HG03439 (cell line): ENCODE measurements around the gene TRIM9.

Experiments used
- ATAC-seq: cut with Tn5 transposase; IDR thresholded peaks from one replicate; pipeline ENCODE4 v1.9.1; 2021; ENCODE audit warnings: mild to moderate bottlenecking, moderate library complexity; ENCODE audit not compliant: unreplicated experiment

Gene TRIM9

DNA sequence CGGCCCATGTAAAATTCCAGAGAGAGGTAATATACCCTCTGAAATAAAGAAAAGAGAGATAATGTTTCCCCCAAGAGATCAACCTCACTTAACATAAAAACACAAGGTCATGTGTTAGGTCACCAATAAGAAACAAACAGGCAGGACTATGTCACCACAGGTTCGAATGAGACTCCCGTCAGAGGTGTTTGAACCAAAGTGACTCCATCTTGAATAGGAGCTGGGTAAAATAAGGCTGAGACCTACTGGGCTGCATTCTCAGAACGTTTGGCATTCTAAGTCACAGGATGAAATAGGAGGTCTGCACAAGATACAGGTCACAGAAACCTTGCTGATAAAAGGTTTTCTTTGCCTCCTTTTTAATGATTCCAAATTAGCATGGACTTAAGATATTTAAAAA, 157.1 kb downstream of the TRIM9 start:
- no peak for ATAC-seq

GRCh38 chr14:50937325-50937724, 157.6 kb downstream of the TRIM9 start:
- no peak for ATAC-seq

DNA sequence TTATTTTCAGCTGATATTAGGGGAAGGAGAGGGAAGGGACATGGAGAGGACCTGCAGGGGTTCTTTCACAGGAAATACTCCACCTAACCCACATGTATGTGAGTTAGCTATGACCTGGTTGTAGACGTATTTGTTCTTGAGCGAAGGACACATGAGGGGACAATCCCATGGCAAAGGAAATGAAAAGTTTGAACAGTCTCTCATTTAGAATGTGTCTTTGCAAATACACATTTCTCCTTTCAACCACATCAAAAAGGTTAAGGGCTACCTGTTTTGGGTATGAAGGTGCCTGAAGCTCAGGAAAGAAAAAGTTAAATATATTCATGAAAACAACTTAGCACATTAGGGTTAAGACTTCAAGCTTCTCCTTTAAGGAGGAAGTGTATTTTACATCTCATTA, 158.0 kb downstream of the TRIM9 start:
- ATAC-seq = no peak

GRCh38 chr14:50936016-50936340, 158.9 kb downstream of the TRIM9 start:
- ATAC-seq = no peak

- ATAC-seq = no peak
Measured at GRCh38 chr14:50935126-50936015, 159.5 kb downstream of the TRIM9 start.

DNA sequence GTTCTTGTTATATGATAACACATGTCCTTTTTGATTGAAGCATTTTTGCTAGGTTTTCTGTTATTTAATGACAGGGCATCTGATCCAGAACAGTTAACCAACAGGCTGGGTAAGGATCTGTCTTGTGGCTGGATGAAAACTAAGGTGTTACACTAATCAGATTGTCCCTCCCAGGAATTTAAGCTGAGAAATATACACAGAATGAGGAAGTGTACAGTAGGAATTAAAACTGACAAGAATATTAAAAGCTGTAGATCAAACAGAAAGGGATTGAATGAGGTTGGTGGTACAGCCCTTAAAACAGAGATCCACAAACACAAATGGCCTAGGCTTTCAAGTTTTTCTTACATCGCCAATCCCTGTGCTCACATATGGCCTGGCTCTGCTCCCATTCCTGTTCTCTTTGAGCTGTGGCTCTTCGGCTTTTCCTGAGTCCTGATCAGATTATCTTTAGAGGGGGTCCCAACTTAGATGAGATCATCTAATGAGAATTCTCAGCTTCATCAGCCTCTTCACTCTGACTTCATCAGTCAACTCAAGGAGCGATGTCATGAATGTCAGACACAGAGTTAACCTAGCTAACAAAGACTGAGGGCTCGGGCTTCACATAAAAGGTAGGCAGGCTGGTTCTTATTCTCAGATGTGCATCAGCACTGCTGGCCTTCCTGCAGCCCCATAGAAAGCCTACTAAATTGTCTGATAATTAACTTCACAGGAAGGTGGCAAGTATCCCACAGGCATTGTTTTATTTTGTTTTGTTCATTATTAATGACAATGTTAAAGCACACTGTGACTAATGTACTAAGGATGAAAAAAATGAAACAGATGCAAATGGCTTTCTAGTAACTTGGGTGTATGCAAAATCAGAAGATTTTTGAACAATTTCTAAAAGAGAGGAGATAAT, 162.1 kb downstream of the TRIM9 start:
- no peak for ATAC-seq

GRCh38 chr14:50932156-50932555, 162.7 kb downstream of the TRIM9 start:
- no peak for ATAC-seq

DNA sequence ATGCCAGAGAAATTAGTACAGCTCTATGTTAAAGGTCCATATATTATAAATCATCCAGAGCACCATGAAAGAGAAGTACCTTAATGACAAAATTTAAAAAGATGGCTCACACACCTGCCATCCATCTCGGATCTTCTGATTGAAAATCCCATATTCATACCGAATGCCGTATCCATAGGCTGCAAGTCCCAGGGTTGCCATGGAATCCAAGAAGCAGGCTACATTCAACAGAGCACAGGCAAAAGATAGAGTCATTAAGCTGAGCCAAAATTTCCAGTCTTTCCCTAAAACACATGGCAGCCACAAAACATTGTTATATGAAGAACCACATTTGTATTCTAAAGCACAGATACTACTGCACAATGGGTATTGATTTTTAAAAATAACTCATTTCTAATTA, 163.3 kb downstream of the TRIM9 start:
- ATAC-seq = no peak

GRCh38 chr14:50929506-50929905, 165.4 kb downstream of the TRIM9 start:
- ATAC-seq = no peak

DNA sequence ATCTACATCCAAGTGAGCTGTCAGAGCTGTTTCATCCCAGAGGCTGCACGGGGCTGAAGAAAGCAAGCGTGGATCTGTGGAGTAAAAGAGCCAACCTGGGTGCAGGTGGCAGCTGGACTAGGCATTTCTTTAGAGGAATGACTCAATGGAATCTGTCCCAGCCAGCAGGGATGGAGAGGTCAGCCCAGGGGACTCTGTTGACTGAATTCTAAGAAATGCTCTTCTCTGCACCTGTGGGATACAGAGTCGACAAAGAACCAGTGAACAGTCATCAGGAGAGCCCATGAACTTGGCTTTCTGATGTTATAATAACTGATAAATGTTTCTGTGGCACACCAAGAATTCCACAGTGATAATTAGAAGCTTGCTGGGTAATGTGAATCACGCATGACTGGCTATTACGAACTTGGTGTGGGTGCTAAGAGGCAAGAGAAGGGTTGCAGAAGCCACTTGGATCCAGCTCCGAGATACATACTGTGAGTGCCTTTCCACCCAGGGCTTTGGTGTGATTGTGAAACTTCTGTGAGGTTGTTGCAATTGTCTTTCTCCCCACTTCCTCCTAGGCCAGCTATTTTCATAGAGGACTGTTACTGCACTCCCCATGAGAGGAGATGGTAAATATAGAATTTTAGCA, 166.8 kb downstream of the TRIM9 start:
- no peak for ATAC-seq

DNA sequence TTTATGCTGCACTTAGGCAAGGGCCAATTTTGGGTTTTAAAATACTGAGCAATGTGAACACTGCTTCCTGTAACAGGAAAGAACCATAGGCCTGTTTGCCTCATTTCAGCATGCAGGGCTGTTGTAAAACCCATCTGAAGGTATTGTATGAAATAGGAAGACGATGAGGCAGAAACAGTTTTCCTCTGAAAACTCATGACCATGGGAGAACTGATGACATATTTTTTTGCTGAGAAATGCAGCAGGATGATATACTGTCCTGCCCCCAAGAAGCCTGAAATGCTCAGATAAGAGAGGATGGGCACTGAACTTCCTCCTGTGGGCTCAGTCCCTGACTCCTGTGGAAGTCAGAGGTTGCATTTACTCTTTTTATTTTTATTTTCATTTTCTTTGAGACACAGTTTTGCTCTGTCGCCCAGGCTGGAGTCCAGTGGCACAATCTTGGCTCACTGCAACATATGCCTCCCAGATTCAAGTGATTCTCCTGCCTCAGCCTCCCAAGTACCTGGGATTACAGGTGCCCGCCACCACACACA, 168.0 kb downstream of the TRIM9 start:
- no peak for ATAC-seq
